GM12873 (cell line): ENCODE results near the gene TCF7.

ENCODE experiments used
- TF ChIP-seq, protein P1 (sequence below): IDR thresholded peaks from 2 replicates; pipeline ENCODE4 v1.5.1; 2012; ENCODE audit warnings: low read depth, mild to moderate bottlenecking, moderate library complexity, low read length, control low read depth; ENCODE audit not compliant: insufficient read depth; ENCODE audit errors: missing control alignments

Gene TCF7

DNA sequence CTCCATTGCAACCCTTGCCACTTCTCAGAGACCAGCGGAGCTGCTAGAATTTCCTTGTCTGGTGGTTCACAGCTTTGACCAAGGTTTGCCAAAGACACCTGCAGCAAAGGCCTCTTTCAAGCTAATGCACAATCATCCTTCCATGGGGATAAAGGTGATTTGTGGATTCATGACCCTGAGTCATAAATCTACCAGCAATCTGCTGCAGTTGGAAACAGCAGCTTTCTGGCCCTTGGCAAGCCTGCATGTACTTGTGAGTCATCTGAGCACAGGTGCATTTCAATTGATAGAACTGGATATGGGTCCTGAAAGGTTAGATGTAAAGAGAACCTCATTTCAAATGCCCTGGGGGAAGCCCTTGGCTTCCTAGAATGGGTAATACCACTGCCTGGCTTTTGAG, 21.6 kb upstream of the TCF7 start:
- TF ChIP-seq, protein P1, sequence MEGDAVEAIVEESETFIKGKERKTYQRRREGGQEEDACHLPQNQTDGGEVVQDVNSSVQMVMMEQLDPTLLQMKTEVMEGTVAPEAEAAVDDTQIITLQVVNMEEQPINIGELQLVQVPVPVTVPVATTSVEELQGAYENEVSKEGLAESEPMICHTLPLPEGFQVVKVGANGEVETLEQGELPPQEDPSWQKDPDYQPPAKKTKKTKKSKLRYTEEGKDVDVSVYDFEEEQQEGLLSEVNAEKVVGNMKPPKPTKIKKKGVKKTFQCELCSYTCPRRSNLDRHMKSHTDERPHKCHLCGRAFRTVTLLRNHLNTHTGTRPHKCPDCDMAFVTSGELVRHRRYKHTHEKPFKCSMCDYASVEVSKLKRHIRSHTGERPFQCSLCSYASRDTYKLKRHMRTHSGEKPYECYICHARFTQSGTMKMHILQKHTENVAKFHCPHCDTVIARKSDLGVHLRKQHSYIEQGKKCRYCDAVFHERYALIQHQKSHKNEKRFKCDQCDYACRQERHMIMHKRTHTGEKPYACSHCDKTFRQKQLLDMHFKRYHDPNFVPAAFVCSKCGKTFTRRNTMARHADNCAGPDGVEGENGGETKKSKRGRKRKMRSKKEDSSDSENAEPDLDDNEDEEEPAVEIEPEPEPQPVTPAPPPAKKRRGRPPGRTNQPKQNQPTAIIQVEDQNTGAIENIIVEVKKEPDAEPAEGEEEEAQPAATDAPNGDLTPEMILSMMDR = no peak

DNA sequence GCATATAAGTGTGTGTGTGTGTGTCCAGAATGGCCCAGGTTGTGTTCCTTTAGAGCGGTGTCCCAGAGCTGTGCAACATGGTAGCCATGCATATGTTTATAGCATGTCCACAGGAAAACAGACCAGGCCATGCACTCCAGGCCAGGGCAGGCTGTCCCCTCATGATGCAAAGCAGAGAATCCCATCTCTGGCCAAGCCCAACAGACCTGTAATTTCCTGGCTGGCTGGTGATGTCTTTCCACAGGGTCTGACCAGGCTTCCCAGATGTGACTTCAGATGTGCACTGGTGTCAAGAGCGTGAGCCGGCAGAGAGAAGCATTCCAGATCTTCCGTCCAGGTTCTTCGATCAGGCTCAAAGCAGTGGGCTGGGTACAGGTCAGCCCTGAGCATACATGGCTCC, 21.1 kb upstream of the TCF7 start:
- TF ChIP-seq, protein P1 = no peak

DNA sequence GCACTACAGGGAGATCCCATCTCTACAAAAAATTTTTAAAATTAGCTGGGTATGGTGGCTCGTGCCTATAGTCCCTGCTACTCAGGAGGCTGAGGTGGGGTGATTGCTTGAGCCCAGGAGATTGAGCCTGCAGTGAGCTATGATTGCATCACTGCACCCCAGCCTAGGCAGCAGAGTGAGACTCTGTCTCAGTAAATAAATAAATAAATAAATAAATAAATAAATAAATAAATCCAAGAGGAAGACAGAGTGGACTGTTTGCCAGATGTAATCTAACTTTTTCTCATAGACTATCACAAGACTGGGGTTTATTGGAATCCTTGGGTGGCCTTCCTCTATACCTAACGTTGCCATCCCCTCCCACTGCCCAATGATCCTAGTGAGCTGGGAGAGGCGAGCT, 19.2 kb upstream of the TCF7 start:
- TF ChIP-seq, protein P1 = no peak

DNA sequence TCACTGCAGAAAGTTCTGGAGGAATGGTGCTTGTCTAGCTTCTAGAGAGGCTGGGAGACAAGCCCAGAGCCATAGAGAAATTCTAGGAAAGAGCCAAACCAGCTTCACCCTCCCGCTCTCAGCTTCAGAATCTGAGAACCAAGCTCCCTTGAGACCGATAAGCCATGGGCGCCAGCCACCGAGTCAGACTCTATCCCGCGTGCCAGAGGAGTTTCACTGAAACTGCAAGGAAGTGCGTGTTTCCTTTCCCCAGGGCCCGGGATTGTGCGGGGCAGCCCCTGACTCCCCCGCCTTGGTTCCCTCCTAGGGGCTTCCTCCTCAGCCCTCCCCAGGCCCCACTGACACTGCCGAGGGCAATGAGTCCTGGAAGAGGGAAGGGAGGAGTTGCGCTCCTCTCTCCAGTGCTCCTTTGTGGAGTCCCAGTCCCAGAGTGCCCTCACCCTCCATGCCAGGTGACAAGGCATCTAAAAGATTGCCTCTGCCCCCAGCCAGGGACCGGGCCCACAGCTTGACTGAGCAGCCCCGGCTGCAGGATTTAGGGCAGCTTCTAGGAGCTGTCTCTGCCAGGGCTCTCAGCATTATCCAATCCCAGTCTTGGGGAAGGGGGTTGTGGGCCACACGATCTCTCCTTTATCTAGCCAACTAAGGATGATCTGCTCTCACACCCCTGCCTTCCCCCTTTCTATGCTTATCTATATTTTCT, 18.4 kb upstream of the TCF7 start:
- TF ChIP-seq, protein P1 = no peak

DNA sequence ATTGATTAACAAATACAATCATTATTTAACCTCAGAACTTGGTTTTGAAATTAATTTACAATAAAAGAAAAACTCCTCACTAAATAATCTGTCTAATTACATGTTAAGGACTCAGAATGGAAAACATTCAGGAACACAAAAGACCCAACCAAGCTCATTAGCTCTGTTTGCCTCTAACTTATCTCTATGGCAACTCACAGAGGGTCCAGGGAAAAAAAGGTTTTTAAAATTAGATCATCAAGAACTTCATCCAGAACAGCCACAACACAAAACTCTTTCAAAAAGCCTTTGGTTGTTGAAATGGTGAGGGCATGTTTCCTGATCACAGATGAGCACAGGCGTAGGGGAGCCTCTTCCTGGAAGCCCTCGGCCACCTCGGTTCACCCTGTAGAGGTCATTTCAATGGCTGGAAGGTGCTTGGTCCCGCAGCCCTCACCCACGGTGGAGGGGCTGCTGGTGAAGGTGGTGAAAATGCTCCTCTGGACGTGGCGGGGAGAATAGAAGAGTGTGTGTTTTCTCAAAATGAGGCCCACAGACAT, 17.2 kb upstream of the TCF7 start:
- TF ChIP-seq, protein P1 = no peak

DNA sequence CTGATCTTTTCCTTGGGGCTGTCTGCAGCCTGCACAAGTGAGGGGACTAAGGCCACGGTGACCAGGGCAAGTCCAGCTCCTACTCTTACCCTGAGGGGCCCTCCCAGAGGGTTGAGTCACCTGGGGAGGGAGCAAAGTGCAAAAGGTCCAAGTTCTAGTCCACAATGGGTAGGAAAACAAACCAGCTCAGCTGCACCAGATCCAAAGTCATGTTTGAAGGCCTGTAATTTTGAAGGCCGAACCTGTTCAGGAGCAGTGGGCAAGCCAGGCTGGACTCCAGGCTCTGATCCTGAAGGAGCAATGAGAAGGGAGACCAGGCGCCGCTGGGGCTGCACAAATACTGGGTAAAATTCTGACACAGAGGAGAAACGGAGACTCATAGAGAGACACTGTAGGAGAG, 15.8 kb upstream of the TCF7 start:
- TF ChIP-seq, protein P1 = no peak

DNA sequence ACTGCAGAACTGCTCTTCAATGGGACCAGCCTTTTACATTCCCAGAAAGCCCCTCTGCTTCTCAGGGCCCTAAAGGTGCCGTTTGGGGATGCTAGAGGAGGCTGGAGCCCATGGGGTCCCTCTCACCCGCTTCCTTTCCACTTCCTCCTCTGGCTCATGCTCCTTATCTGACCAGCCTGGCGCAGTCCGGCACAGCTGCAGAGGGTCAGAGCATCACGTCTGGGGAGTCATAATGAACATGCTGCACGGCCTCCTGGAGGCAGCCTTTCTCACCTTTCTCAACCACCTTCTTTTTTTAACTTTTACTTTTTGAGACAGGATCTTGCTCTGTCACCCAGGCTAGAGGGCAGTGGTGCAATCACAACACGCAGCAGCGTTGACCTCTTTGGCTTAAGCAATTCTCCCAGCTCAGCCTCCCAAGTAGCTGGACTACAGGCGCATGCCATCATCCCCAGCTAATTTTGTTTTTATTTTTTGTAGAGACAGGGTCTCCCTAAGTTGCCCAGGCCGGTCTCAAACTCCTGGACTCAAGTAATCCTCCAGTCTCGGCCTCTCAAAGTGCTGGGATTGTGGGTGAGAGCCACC, 15.1 kb upstream of the TCF7 start:
- TF ChIP-seq, protein P1 = peak; percentile 8
